ENCODE results near the gene GDF2.

Gene GDF2

DNA sequence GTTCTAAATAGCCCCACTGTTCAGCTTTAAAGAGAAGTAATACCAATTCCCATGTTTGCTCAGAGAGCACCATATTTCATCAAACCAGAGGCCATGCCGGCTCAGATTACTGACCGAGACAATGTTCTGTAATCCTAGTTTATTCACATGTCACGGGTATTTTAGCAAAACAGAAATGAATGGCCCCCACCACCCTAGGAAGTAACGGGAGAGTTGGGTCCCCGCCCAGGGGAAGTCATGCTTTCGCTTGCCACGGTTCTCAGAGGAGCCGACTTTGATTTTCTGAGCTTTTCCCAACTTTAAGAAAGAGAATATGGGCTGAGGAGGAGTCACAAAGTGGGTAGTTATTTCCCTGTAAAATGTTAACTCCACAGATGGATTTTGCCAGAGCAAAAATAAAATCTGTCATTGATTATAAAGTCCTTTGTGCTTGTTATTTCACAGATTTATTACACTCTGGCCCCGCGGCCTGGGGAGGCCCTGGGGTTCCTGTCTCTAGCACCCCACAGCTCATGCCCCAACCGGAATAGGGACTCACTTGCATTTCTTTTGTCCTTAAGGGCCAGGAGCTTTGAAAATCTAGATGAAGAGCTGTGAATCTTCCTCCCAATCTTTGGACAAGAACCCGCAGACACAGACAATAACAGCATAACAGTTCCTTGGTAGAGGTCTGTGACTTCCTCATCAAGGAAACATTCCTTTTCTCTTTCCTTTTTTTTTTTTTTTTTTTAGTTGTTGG lies 25.9 kb upstream of the GDF2 start:
- DNase-seq (ENCODE audit: low read depth), result no peak
- TF ChIP-seq, protein P1, sequence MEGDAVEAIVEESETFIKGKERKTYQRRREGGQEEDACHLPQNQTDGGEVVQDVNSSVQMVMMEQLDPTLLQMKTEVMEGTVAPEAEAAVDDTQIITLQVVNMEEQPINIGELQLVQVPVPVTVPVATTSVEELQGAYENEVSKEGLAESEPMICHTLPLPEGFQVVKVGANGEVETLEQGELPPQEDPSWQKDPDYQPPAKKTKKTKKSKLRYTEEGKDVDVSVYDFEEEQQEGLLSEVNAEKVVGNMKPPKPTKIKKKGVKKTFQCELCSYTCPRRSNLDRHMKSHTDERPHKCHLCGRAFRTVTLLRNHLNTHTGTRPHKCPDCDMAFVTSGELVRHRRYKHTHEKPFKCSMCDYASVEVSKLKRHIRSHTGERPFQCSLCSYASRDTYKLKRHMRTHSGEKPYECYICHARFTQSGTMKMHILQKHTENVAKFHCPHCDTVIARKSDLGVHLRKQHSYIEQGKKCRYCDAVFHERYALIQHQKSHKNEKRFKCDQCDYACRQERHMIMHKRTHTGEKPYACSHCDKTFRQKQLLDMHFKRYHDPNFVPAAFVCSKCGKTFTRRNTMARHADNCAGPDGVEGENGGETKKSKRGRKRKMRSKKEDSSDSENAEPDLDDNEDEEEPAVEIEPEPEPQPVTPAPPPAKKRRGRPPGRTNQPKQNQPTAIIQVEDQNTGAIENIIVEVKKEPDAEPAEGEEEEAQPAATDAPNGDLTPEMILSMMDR (conservative IDR thresholded peaks at IDR 0.05; ENCODE audit: control insufficient read depth, insufficient read depth, low read depth, low read length), result no peak
- H3K4me3 ChIP-seq (ENCODE audit: control insufficient read depth, low read depth, low read length), result no peak overlapping the region

DNA sequence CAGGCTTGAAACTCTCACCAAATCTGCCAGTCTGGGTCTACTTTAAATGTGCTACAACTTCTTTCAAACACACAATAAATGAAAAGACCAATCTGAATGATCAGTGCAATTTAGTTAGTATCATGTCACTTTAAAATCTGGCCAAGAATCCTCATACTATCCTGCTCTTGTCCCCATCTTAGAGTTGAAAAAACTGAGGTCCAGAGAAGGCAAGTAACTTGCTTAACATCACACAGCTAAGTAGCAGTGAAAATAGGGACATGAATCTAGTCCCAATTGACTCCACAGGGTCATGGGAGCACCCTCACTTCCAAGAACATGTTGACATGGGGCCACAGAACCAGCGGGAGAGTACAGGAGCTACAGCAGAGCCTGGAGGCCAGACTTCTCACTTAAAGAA lies 25.3 kb upstream of the GDF2 start:
- DNase-seq (ENCODE audit: low read depth), result no peak
- no peak overlapping the region for H3K4me3 ChIP-seq (ENCODE audit: control insufficient read depth, low read depth, low read length)
- TF ChIP-seq, protein P1 (conservative IDR thresholded peaks at IDR 0.05; ENCODE audit: control insufficient read depth, insufficient read depth, low read depth, low read length), result no peak

DNA sequence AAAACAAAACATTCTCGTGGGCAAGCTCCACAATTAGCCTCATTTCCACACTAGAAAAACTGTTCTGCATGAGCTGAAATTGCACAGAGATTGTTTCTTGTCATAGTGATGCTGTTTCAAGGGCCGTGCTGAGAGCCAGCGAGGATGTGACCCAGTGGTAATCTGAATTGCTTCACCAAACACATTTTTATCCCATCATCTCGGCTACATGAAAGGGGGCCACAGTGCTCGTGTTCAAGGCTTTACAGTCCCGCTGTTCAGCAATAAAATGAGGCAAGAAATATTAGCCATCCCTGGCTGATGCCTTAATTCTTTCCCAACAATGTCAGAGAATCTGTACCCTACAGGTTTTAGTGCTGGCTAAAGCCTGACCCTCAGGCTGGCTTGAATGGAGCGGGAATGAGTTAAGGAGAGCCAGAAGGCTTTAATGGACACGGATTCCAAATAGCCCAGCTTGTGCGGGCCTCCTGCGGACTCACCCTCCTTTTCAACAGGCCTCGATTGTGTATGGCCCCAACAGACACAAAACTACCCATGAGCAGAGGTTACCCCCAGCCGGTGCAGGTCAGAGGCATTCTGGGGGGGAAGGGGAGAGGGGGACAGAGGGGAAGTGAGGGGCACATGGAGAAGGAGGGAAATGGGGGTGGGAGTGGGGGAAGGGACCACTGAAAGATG lies 24.3 kb upstream of the GDF2 start:
- TF ChIP-seq, protein P1 (conservative IDR thresholded peaks at IDR 0.05; ENCODE audit: control insufficient read depth, insufficient read depth, low read depth, low read length), result no peak
- H3K4me3 ChIP-seq (ENCODE audit: control insufficient read depth, low read depth, low read length), result no peak overlapping the region
- DNase-seq (ENCODE audit: low read depth), result no peak

DNA sequence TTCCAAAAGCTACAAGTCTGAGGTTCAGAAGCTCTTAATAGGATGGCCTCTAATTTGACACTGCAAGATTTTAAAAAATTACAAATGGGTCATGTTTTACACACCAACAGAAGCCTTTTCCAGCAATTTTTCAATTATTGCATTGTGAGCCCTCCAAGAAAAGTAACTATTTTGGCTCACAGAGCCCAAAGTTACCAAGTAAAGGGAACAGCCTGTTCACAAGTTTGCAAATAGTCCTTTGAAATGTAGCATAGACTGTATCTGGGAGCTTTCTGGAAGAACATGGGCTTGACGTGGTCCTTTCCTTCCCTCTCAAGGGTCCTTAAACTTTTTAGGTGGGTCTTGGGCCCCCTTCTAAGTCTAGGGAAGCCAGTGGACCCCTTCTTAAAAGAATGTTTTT lies 23.5 kb upstream of the GDF2 start:
- no peak for DNase-seq (ENCODE audit: low read depth)
- TF ChIP-seq, protein P1 (conservative IDR thresholded peaks at IDR 0.05; ENCODE audit: control insufficient read depth, insufficient read depth, low read depth, low read length), result no peak
- H3K4me3 ChIP-seq (ENCODE audit: control insufficient read depth, low read depth, low read length), result no peak overlapping the region

- DNase-seq (ENCODE audit: low read depth), result no peak
- H3K4me3 ChIP-seq (ENCODE audit: control insufficient read depth, low read depth, low read length), result no peak within 1 kb of the TSS
- TF ChIP-seq, protein P1 (conservative IDR thresholded peaks at IDR 0.05; ENCODE audit: control insufficient read depth, insufficient read depth, low read depth, low read length), result no peak
These were observed 22.4 kb upstream of the GDF2 start, which contains the start of gene GDF10 for GRCh38 chr10:47299611-47300428. Gene GDF10 (plus strand): TSS chr10:47300197. CDS start chr10:47300652, 455 bp downstream.

DNA sequence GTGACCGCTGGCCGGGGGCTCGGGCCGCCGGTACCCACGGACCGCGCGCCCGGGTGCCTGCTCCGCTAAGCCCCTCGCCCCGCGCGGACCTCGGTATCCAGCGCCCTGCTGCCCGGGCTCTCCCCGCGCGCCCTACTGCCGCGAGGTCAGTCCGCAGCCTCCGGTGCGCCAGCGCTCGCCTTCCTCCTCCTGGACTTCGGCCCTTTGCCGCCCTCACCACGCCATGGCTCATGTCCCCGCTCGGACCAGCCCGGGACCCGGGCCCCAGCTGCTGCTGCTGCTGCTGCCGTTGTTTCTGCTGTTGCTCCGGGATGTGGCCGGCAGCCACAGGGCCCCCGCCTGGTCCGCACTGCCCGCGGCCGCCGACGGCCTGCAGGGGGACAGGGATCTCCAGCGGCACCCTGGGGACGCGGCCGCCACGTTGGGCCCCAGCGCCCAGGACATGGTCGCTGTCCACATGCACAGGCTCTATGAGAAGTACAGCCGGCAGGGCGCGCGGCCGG lies 21.8 kb upstream of the GDF2 start:
- no peak overlapping the region for H3K4me3 ChIP-seq (ENCODE audit: control insufficient read depth, low read depth, low read length)
- no peak for DNase-seq (ENCODE audit: low read depth)
- TF ChIP-seq, protein P1 (conservative IDR thresholded peaks at IDR 0.05; ENCODE audit: control insufficient read depth, insufficient read depth, low read depth, low read length), result no peak

Measured in fibroblast of mammary gland (primary cell).